Measurements from ENCODE around the gene HBS1L.
A peak's percentile ranks its signal among the peaks of the same experiment; 100 is the strongest.

HBS1L gene

DNA sequence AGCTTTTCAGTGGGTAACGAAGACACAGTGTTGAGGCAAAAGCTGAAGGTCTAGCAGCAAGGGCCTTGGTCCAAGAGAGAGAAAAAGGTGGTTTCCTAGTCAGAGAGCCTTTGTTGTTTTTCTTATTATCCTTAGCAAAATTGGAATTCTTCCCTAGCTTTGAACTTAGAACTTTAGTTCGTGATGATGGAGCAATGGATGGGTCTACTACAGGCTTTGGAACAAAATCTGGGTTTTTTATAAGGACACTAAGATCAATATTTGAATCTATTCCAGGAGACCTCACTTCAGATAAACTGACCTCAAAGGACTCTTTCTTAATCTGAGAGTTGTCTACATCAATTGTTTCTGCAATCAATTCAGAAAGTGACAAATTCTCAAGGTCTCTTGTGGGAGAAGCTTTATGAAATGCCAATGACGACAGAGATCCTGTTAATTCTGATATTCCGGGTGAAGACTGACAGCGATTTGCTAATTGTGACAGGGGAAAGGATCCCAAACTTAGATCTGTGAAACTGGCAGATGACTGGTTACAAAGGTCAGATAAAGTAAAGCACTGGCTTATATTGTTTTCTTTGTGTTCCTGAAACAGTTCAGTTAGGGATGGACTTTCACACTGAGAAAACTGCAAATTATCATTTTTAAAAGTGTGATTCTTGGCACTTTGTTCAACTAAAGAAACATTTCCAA, 17.7 kb downstream of the HBS1L start:
- no peak for DNase-seq (ENCODE audit: low spot score)

DNA sequence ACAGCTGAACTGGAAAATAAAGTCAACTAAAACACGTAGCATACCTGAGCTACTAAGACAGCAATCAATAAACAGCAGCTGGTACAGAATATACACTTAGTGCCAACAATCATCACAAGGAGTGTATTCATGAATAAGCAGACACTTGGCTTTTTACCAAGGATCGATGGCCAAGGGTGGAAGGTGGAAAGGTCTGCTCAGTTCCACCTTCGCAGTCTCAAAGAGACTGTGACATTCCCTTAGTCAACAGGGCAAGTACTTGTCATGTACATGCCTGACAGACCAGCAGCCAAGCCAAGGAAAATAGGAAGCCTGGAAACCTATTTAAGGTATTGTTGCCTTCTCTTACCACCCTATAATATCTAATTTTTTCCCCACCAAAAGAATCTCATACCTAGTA, 21.4 kb downstream of the HBS1L start:
- DNase-seq (ENCODE audit: low spot score) = no peak

DNA sequence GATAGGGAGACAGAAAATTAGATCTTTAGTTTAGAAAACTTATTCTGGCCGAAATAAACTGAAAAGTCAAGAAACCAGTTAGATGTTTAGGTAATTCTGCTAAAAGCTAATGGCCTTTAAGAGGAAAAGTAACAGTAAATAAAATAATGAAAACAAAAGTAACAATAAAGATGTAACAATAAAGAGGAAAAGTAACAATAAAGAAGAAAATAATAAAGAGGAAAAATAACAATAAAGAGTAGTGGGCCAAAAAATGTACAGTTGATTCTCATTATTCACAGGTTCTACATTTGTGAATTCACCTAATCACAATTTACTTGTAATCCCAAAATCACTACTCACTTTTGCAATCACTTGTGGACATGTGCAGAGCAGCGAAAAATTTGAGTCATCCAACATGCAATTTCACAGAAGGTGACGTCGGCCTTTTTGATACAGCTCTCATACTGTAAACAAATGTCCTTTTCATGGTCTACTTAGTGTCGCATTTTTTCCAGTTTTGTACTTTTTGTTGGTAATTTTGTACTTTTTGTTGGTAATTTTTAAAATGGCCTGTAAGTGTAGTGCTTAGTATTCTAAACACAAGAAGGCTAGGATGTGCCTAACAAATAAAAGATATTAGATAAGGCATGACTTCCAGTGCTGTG, 24.0 kb downstream of the HBS1L start:
- DNase-seq (ENCODE audit: low spot score) = no peak

DNA sequence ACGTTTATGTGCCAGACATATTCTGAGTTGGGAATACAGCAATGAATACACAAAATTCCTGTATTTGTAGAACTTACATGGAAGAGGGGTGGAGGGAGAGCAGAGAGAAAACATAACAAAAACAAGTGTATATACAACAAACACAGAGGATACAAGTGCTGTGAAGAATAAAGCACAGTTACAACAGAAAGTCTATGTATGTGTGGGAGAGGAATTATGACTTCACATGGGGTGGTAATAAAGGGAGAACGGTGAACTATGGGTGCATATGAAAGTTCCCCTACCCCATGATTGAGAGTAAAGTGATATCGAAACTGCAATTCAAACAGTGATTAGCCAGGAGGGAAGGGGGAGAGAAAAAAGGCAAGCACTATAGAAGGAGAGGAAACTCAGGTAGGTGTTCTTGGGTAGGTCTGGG, 24.6 kb downstream of the HBS1L start:
- peak; percentile 31 for DNase-seq (ENCODE audit: low spot score)

DNA sequence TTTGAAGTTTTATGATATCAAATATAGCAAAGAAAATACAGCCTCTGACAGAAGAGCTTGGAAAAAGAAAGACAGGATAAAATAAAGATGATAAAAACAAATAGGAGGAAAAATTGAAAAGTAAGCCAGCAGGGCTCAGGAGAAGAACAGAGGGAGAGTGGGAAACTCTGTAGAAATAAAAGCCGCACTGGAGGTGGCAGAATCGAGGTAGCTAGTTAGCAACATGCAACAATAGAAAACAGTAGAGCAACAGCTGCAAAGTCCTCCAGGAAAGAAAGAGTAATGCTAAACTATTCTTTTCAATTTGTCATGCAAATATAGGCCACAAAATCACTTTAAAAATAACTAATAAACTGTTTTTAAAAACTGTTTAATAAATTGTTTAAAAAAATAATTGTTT, 28.8 kb downstream of the HBS1L start:
- DNase-seq (ENCODE audit: low spot score) = no peak

DNA sequence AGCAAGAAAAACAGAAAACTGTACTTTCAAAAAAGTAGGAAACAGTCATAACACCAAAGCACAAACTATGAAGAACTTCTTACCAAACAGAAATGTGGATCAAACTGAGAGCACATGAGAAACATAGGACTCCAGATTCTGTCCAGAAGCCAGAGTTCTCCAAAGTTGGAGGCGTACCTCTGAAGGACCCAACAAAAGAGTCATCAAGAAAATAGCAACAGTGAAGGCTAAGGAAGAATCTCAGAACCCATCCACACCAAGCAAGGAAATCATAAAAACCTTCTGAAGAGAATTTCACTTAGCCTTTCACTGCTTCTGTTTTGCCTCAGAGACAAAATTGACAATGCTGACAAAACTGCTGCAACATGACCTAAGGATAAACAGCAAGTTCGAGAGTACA, 29.4 kb downstream of the HBS1L start:
- no peak for DNase-seq (ENCODE audit: low spot score)

DNA sequence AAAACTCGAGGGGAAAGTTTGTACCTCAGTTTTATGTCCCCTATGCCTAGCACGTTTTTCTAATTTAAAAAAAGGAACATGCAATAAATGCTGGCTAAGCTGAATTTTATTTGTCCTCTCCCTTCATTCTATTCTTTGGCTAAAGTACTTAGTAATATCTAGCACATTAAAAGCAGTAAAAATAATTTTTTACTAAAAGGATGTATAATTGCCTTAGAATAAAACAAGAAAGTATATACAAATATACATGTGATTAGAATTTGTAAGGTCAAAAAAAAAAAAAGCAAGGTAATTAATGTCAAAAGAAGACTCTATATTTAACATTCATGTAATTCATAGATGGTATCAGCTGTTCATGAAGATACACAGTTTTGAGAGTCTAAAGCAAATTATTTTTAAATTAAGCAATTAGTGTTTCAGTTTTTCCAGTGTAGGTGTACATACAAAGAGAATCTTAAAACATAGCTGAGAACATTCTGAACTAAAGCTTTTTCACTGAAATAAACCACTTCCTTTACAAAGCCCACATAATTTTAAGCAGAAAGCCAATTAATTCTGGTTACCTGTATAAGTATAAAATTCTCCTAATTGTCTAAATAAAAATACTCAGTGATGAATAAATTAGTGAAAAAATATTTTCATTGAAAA, 32.4 kb downstream of the HBS1L start:
- DNase-seq (ENCODE audit: low spot score) = no peak

DNA sequence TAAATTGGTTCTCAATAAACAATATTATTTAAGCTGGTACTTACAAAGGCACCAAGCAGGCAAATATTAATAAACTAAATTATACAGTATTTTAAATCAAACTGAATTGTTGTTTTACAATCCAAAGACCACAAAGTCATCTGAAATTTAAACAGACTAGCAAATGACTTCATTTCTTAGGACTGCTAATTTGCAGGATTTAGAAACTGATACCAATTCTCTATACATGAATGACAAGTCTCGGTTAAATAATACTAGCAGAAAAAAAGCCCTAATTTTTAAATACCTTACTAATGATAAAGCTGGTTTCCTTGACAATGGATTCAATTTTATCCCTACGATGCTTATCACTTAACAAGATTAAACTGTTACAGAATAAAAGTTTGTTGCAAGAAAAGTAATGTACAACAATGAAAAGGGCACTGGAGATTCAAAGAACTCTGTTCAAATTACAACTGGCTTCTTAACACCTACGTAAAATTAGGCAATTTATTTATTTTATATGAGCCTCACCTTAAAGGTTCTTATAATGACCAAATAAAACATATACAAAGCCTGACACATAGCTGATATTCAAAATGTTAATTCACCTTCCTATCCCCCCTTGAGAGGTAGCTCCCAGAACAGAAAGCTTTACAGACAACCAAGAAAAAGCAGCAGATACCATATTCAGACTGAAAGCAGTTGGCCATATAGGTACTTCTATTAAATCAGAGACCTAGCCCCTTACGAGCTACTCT, 33.1 kb downstream of the HBS1L start:
- DNase-seq (ENCODE audit: low spot score) = no peak

DNA sequence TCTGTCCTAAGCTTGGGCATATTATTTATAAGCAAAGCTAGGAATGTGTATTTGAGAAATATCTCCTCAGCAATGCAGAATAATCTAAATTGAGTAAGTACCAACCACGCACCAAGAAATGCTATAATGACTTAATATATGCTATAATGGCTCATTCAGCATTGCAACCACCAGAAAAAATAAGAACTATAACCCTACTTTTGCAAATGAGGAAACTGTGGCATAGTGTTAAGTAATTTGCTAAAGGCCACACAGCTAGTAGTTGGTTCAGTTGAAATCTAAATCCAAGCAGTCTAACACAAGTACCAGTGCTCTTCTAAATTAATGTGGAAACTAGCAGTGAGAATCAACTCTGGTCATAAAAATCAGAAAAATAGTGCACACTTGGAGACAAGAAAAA, 35.7 kb downstream of the HBS1L start:
- DNase-seq (ENCODE audit: low spot score) = no peak

DNA sequence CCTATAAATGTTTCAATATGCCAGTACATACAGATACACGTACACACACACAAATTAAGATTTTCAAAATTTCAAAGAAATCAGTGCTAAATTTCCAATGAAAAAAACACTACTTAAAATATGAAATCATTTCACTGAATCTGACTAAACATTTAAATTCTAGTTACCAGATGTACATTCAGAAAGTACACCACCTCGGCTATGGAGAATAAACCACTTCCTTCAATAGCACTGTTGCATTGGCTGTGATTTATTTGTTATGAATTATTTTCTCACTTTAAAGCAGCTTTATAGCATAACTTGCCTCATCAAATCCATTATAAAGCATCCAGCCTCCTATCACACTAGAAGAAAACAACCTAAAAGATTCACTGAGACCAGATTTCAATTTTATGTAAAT, 36.6 kb downstream of the HBS1L start:
- no peak for DNase-seq (ENCODE audit: low spot score)

DNA sequence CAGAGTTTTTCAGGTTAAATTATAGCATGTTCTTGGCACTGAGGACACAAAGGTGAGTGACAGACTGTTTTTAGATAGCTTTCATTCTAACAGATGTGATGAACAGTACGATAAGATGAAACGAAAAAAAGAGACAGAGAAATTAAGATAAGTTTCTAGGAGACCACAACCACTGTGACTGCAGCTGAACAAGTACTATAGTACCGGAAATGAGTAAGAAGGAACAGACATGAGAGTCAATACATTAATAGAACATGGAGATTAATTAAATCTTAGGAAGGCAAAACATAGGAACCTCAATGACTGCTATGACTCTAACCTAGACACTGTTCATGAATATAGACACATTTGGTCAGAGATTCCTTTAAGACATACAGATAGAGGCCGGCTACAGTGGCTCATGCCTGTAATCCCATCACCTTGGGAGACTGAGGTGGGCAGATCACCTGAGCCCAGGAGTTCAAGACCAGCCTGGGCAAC, 40.2 kb downstream of the HBS1L start:
- DNase-seq (ENCODE audit: low spot score) = peak; percentile 41

DNA sequence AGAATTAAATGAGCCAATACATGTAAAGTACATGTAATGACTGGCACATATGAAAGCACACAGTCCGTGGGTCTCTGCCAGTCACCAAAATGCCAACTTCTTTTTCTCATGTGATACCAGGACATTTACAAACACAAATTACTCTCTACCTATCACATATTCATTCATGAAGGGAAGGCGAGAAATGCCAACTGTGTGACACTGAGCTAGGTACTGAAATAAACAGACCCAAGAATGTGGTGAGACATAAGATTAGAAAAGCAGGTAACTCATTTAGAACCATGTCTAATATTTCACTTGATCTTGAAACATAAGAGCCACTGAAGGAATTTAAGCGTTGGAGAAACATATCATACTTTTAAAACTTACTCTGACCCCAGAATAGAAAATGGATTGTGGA, 41.4 kb downstream of the HBS1L start:
- DNase-seq (ENCODE audit: low spot score) = no peak

DNA sequence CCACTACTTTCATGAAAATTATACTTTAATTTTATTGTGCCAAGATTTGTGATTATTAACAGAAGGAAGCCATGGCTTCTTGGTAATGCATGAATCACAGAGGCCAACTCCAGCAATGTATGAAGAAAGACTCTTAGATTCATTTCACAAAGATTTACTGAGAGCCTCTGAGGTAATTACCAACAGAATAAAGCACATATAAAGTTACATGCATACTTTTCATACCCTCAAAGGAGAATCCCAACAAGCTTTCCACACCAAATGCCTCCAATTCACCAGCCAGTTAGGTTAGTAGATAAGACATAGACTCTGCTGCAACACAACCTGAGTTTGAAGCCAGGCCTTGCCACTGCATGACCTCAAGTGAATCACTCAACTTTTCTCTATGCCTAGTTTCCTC, 41.9 kb downstream of the HBS1L start:
- no peak for DNase-seq (ENCODE audit: low spot score)

DNA sequence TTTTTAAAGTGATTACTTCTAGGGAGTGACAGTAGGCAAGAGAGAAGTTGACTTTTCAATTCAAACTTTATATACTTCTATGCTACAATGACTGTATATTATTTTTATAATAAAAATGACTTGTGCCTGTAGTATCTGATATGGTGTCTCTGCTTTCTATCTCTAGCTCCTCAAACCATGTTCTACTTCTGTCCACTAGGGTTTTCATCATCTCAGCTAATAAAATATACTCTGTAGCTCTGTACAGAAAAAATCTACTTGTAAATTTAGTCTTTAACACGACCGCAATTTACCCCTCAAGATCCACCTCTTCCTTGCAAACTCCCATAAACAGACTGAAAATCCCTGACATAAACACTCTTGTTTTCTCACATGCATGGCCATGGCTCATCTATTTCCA, 42.3 kb downstream of the HBS1L start:
- no peak for DNase-seq (ENCODE audit: low spot score)

DNA sequence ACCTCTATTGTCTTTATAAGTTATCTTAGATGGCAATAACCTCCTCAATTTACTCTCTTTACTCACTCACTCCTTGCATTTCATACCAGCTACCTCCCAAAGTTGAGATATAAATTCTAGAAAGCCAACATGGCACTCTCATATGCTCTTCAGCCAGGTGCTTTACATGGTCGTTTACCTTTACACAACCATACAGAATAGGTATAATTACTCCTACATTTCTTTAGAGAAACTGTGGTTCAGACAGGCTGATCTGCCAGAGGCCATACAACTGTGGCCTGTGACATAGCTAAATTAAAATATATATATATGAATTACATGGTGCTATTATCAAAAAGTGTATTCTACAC, 45.7 kb downstream of the HBS1L start:
- DNase-seq (ENCODE audit: low spot score) = no peak

DNA sequence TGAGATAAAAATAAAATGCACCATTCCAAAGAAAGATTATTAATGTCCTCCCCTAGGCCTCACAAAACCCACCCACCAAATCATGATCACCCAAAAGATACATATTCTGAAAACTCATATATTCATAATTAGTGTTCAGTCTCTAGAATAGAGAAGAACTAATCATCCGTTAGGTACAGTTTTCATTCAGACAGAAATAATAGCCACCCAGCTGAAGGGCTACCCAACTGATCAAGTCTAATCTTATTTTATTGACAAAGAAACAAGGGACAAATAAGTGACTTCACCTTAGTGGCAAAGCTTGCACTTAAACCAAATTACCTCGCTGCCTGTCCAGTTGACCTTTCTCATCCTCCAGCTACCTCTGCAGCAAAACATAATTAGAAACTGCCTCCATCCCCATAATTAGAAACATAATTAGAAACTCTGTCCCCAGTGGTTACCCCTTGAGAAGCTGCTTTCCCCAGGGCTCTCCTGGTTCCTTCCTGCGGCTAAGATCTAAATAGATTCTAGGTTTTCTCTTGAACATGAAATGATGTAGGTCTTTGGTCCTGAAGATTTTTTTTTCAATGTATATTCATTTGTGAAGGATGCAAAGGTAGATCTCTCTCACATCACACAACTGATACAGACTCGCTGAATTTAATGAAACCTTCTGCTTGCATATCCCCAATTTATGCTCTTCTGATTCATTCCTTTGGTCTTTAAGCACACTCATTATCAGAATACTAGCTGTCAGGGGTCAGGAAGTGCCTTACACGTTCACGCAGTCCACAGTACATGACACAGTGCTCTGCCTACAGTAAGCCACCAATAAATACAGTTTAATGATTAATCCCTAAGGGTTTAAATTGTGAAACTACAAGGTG, 46.3 kb downstream of the HBS1L start:
- no peak for DNase-seq (ENCODE audit: low spot score)

DNA sequence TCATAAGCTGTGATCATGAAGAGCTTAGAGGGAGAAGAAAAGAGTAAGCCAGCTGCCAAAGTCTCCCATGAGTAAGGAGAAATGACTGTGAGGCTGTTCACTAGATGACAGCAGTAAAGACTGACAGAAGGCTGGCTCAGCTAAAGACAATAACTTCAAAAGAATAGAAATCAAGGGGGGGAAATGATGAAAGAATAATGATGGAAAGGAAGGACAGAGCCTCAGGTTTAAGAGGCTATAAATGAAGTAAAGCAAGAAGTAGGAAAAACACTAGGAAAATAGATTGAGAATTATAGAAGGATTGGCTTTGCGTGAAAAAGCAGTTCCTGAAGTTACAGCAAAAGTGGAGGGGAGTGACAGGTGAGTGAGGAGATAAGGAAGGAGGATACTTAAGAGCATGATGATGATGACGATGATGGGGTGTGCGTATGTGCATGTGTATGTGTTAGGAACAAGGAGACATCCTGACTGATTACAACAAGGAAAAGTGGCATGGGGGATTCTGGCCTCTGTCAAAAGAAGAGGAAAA, 48.2 kb downstream of the HBS1L start:
- DNase-seq (ENCODE audit: low spot score) = no peak

DNA sequence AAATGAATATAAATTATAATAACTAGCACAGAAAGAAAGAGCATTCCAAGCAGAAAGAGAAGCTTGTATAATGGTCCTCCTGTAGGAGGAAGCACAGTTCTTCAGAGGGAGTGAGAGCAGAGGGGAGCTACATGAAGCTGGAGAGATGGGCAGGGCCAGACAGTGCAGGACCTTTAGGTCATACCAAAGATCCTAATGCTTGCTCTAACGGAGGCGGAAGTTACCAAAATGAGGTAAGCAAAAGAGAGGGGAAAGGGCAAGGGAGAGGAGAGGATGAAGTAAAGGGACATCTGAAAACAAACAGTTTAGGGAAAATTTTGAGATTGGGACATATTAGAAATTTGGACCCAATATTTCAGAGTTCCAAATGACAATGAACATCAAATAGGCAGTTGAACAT, 50.2 kb downstream of the HBS1L start:
- DNase-seq (ENCODE audit: low spot score) = no peak

DNA sequence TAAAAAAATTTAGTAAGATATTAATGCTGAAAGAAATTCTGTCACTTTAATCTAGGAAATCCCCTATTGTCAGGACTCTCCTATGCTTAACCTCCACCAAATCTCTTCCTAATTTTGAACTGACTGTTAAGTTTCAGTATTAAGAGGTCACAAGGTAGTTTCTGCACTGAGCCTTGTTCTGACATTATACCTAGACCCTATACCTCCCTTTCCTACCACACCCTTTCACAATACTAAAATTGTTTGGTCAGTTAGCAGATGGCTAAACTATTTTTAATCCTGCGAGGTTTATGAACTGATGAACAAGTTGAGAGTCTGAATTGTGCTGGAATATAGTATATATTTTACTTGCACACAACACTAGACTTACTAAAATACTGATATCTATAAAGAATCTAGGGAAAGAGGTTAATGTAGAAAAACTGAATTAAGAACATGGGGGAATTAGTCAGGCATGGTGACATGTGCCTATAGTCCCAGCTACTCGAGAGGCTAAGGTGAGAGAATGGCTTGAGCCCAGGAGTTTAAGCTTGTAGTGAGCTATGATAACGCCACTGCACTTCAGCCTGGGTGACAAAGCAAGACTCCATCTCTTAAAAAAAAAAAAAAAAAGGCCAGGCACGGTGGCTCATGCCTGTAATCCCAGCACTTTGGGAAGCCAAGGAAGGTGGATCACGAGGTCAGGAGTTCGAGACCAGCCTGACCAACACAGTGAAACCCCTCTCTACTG, 51.5 kb downstream of the HBS1L start:
- no peak for DNase-seq (ENCODE audit: low spot score)

DNA sequence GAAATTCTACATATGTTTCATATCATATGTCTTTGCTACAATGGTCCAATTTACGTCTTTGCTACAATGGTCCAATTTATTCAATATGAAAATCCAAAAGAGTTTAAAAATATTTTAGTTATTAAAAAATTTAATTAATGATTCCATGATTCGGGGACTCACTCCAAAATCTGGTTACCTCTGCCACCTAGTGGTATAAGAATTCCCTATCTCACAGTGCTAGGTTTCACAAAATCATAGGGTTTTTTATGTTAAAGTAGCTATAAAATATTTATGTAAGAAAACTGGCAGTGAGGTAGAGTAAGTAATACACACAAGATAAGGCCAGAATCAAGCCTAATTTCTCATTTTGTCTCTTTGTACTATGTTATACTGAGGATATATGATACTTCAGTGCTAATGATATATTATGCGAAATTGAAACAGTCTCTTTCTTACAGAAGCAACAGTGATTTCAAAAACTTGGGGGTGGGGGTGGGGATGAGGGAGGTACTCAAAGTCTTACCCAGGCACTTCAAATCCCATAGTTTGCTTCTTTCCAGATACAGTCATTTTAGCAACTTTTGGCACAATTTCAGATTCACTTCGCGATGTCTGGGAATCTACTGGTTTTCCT, 52.3 kb downstream of the HBS1L start:
- peak; percentile 11 for DNase-seq (ENCODE audit: low spot score)
